Aorta (tissue), 5 donors: ENCODE measurements around the gene SSH2. TPM values are rescaled to one million over a fixed set of nuclear protein-coding genes. Genes with fewer than 3 reads are reported as not detected.

Experiments used
- ATAC-seq: fragments of 200-7000 bp; cut with Tn5 transposase; one replicate; pipeline ENCODE4 v1.9.1; 2022; ENCODE audit warnings: moderate library complexity; ENCODE audit not compliant: low FRiP score
- DNase-seq, 2 donors: peaks; one replicate each; pipeline ENCODE4 v3.0.0-alpha.2; 2020
- H3K27ac ChIP-seq, 2 donors: one replicate each; pipeline ENCODE4 v1.5.1; 2013; ENCODE audit warnings: low read length in 2 of 2, mild to moderate bottlenecking in 2 of 2, moderate library complexity in 2 of 2, control low read depth in 1 of 2, inconsistent platforms in 1 of 2, low read depth in 1 of 2
- H3K27me3 ChIP-seq, 2 donors: one replicate each; pipeline ENCODE4 v1.6.1; 2013; ENCODE audit warnings: control low read depth in 1 of 2, low read length in 1 of 2, mild to moderate bottlenecking in 1 of 2, moderate library complexity in 1 of 2; ENCODE audit not compliant: insufficient read depth in 2 of 2, control insufficient read depth in 1 of 2
- H3K36me3 ChIP-seq, 2 donors: one replicate each; pipeline ENCODE4 v1.6.1; 2013; ENCODE audit warnings: control low read depth in 1 of 2, low read length in 1 of 2, mild to moderate bottlenecking in 1 of 2; ENCODE audit not compliant: insufficient read depth in 2 of 2, control insufficient read depth in 1 of 2
- H3K4me1 ChIP-seq, 2 donors: one replicate each; pipeline ENCODE4 v1.6.1; 2013; ENCODE audit warnings: low read length in 2 of 2, control low read depth in 1 of 2, mild to moderate bottlenecking in 1 of 2, moderate library complexity in 1 of 2; ENCODE audit not compliant: insufficient read depth in 2 of 2, control insufficient read depth in 1 of 2
- H3K4me3 ChIP-seq, 2 donors: one replicate each; pipeline ENCODE4 v1.5.1; 2013; ENCODE audit warnings: low read length in 2 of 2, control low read depth in 1 of 2, mild to moderate bottlenecking in 1 of 2
- H3K9me3 ChIP-seq: one replicate; pipeline ENCODE4 v1.6.1; 2013; ENCODE audit warnings: mild to moderate bottlenecking, low read length; ENCODE audit not compliant: control insufficient read depth
- WGBS, 2 donors: extraction: QIAGEN DNeasy Blood & Tissue Kit; methylation state at CpG; one replicate each; pipeline ENCODE4 v1.1.7; 2013; 5-methylcytosine and 5-hydroxymethylcytosine counted together
- intact Hi-C, 2 donors: fragments of 100-400 bp; cut with DNase I; formaldehyde crosslinking; loops; one replicate each; pipeline versions ENCODE4 v1.14.2 to v1.15.0; 2022
- polyA plus RNA-seq, 2 donors: library from polyadenylated mRNA; stranded (reverse); fragments of 200-250 nt; gene quantifications; one replicate each; pipeline ENCODE4 v1.2.3, GENCODE V29; 2013
- total RNA-seq, 2 donors: library from RNA; stranded (reverse); fragmentation: NEBNext Ultra II Directional; extraction: Animal tissue kit (Norgen Biotek cat#: 25700); gene quantifications; one replicate each; pipeline ENCODE4 v1.2.1, GENCODE V29; 2021
- donor health status: healthy with polysubstance abuse.
- donor health status: Bipolar disorder and iron deficiency.
- donor health status: DM: no; HTN: no; CAD: no.
- donor health status: DM: no; HTN: no; CAD: no.
- donor health status: DM: yes; HTN: yes; CAD: no.

The SSH2 gene
- total and polyA plus RNA-seq, 4 donors = 7.2 to 35.3 (median 30.3) TPM

DNA sequence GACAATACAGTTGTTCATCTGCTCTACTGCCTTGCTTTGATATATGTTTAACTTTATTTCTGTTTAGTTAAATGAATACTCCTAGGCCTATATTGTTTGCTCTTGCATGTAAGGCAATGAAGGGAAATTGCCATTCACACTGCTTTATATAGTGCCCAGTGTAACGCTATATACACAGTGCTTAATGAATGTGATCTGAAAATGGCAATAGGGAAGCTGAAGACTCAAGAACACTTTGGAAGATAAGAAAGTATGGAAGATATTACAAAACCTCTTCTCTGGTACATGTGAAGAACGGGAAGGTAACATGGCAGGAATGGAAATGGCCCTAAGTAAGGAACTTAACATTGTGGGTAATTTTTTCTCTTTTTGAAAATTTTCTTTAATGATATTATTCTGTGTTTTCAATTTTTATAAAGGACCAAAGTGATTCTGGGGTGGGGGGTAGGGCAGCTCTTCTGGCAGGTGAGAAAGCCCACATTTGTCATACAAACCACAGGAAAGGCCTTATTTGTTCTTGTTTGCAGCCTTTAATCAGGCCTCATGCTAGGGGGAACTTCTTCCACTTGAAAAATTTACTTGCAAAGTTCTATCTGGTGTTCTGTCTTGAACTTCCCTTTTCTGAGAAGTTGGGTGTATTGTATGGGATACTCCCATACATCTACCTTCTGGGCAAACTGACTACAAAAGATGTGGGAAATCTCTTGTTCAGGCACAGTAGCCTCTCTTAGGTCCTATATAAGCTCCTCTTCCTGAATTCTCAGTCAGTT, 206.6 kb downstream of the SSH2 start:
- DNase-seq (no peak), ATAC-seq (no peak)
- Histone ChIP-seq H3K36me3 (no peaks in the 10 kb centered on the region), H3K4me3 (no peak overlapping the region), H3K27ac (no peak overlapping the region), H3K4me1 (peaks cover 4% of the 10 kb centered on the region in 2 donors), H3K27me3 (no peaks in the 10 kb centered on the region), H3K9me3 (no peaks in the 10 kb centered on the region)
- WGBS, 2 donors = 93 to 95% methylated on average over 2 of the region's 2 CpGs
- intact Hi-C loops = no loop called here

DNA sequence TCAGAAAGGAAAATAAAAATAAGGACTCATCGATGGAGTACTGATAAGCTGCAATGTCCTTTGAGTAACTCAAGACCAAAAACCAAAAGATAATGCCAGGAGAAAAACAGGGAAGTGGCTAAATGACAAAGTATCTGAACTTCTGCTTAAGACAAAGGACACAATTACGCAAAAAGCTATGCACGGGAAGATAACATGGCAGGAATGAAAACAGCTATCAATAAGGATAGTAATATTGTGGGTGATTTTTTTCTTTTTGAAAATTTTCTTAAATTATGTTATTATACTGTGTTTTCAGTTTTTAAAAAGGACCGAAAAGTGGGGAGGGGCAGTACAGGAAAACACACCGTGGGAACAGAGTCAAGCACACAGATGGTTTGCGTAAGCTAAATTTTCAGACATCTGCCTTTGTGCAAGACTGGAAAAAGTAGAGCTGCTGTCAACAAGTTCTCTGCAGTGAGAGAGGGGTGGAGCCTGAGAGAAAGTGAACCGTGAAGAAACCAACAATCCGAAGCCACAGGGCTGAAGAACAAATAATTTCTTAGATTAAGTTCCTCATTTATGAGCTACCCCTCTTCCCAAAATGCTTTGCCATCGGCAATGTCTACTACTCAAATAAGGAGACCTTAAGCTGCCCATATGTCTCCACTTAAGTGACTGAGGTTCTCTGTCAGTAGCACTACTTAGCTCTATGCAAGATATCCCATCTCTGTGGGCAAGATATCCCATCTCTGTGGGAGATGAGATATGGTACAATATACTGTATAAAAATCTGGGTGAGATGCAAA, 207.4 kb downstream of the SSH2 start:
- DNase-seq = peak in 1 of 2 donors; percentile 57
- intact Hi-C loops = no loop called here
- no peak overlapping the region for H3K4me3 ChIP-seq

GRCh38 chr17:29720551-29720950, 209.5 kb downstream of the SSH2 start:
- no peaks in the 10 kb centered on the region for H3K27me3 ChIP-seq
- H3K4me1 ChIP-seq = peaks cover 4% of the 10 kb centered on the region in 2 donors
- no peak overlapping the region for H3K4me3 ChIP-seq
- WGBS, 2 donors = 76 to 83% methylated on average over 3 of the region's 3 CpGs
- H3K9me3 ChIP-seq = no peaks in the 10 kb centered on the region
- no peak overlapping the region for H3K27ac ChIP-seq
- intact Hi-C loops = no loop called here
- H3K36me3 ChIP-seq = no peaks in the 10 kb centered on the region
- ATAC-seq (no peak), DNase-seq (no peak)

More for the DNA sequence above, 207.4 kb downstream of the SSH2 start:
- 23 to 25% methylated on average over 9 of the region's 9 CpGs for WGBS, 2 donors
- Histone ChIP-seq H3K4me1 (peaks cover 4% of the 10 kb centered on the region in 2 donors), H3K36me3 (no peaks in the 10 kb centered on the region), H3K27me3 (no peaks in the 10 kb centered on the region), H3K9me3 (no peaks in the 10 kb centered on the region), H3K27ac (no peak overlapping the region)
- ATAC-seq = peak; percentile 88

DNA sequence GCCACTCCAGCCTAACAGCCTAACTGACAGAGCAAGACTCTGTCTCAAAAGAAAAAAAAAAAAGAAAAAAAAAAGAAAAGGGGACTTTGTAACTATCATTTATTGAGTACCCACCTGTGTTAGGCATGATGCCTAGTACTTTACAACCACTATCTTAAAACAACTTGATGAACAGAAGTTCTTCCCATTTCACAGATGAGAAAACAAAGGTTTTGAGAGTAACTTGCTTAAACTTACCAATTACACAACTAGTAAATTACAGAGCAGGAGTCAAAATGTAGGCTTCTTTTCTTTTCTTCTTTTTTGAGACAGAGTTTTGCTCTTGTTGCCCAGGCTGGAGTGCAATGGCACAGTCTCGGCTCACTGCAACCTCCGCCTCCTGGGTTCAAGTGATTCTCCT, 210.6 kb downstream of the SSH2 start:
- DNase-seq (no peak), ATAC-seq (no peak)
- Histone ChIP-seq H3K4me3 (no peak overlapping the region), H3K4me1 (peaks cover 4% of the 10 kb centered on the region in 2 donors), H3K36me3 (no peaks in the 10 kb centered on the region), H3K27me3 (no peaks in the 10 kb centered on the region), H3K27ac (no peak overlapping the region), H3K9me3 (no peaks in the 10 kb centered on the region)
- intact Hi-C loops = no loop called here
- WGBS, 2 donors = 99 to 100% methylated on average over 2 of the region's 2 CpGs

- Histone ChIP-seq H3K4me1 (peaks cover 4% of the 10 kb centered on the region in 2 donors), H3K4me3 (no peak overlapping the region), H3K27me3 (no peaks in the 10 kb centered on the region), H3K9me3 (no peaks in the 10 kb centered on the region), H3K36me3 (no peaks in the 10 kb centered on the region), H3K27ac (no peak overlapping the region)
- intact Hi-C loops = no loop called here
- DNase-seq (no peak), ATAC-seq (no peak)
- WGBS, 2 donors = 93 to 97% methylated on average over 8 of the region's 8 CpGs
These were observed 211.5 kb downstream of the SSH2 start for GRCh38 chr17:29718446-29719039.

- Histone ChIP-seq H3K9me3 (no peaks in the 10 kb centered on the region), H3K27me3 (no peaks in the 10 kb centered on the region), H3K4me1 (peaks cover 3% of the 10 kb centered on the region in 2 donors), H3K27ac (no peak overlapping the region), H3K4me3 (no peak overlapping the region), H3K36me3 (no peaks in the 10 kb centered on the region)
- intact Hi-C loops = no loop called here
- DNase-seq (no peak), ATAC-seq (no peak)
These were observed 212.2 kb downstream of the SSH2 start for GRCh38 chr17:29717817-29718216.

- H3K4me1 ChIP-seq = no peaks in the 10 kb centered on the region
- intact Hi-C loops = no loop called here
- DNase-seq = no peak
These were observed 213.5 kb downstream of the SSH2 start for GRCh38 chr17:29716566-29716965.

GRCh38 chr17:29715680-29716079, 214.3 kb downstream of the SSH2 start:
- 98 to 100% methylated on average over 2 of the region's 2 CpGs for WGBS, 2 donors
- Histone ChIP-seq H3K4me1 (no peaks in the 10 kb centered on the region), H3K27me3 (no peaks in the 10 kb centered on the region), H3K9me3 (no peaks in the 10 kb centered on the region), H3K4me3 (no peak overlapping the region), H3K36me3 (no peaks in the 10 kb centered on the region), H3K27ac (no peak overlapping the region)
- DNase-seq (no peak), ATAC-seq (no peak)
- intact Hi-C loops = no loop called here

More at GRCh38 chr17:29716566-29716965, 213.5 kb downstream of the SSH2 start:
- H3K27ac ChIP-seq = no peak overlapping the region
- WGBS, 2 donors = 96 to 100% methylated on average over 4 of the region's 4 CpGs
- no peaks in the 10 kb centered on the region for H3K9me3 ChIP-seq
- H3K36me3 ChIP-seq = no peaks in the 10 kb centered on the region
- no peak for ATAC-seq
- H3K27me3 ChIP-seq = no peaks in the 10 kb centered on the region
- no peak overlapping the region for H3K4me3 ChIP-seq
